Measurements from ENCODE around the gene LRRC14B.

GRCh38 chr5:201672-202071, 10.4 kb downstream of the LRRC14B start:
- no peak for TF ChIP-seq USF1 (IDR thresholded peaks at IDR 0.05; ENCODE audit: borderline replicate concordance, low read depth)
- TF ChIP-seq CTCF (IDR thresholded peaks at IDR 0.05) = no peak
